ENCODE results near the gene PCSK5. TPM values are rescaled to one million over a fixed set of nuclear protein-coding genes. Genes with fewer than 3 reads are reported as not detected.

Gene PCSK5
- total RNA-seq, 6 experiments from 2014 or later = 1.4 to 5.8 (median 3.5) TPM

DNA sequence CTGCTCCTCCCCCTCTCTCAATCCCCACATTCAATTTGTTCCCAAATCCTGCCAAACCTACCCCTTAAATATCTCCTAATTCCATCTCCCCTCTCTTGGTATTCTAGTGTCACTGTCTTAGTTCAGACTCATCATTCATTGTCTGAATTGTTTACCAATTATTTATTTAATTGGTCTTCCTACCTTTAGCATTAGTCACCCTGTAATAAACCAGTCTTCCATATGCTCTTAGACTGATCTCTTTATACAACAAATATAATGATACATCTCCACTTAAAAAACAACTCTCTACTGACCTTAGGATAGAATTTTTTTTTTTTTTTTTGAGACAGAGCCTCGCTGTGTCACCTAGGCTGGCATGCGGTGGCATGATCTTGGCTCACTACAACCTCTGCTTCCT lies 452.4 kb downstream of the PCSK5 start:
- Histone ChIP-seq H3K9me3 (no peaks in the 10 kb centered on the region), H3K27ac (no peak overlapping the region), H3K4me1 (peaks cover 0 to 4% (median 0%) of the 10 kb centered on the region in 4 donors), H3K4me3 (no peak overlapping the region), H3K27me3 (no peaks in the 10 kb centered on the region), H3K36me3 (no peaks in the 10 kb centered on the region)
- DNase-seq (no peak), ATAC-seq (no peak)
- intact Hi-C loops (cut with DNase I) = no loop called here
- no CpG with 5 or more reads among the region's 2 CpGs for WGBS (ENCODE audit: insufficient coverage, low coverage, low lambda C conversion rate, missing lambda C conversion rate)
- TF ChIP-seq POLR2A (IDR thresholded peaks at IDR 0.05) = no peak
- TF ChIP-seq, protein P1, sequence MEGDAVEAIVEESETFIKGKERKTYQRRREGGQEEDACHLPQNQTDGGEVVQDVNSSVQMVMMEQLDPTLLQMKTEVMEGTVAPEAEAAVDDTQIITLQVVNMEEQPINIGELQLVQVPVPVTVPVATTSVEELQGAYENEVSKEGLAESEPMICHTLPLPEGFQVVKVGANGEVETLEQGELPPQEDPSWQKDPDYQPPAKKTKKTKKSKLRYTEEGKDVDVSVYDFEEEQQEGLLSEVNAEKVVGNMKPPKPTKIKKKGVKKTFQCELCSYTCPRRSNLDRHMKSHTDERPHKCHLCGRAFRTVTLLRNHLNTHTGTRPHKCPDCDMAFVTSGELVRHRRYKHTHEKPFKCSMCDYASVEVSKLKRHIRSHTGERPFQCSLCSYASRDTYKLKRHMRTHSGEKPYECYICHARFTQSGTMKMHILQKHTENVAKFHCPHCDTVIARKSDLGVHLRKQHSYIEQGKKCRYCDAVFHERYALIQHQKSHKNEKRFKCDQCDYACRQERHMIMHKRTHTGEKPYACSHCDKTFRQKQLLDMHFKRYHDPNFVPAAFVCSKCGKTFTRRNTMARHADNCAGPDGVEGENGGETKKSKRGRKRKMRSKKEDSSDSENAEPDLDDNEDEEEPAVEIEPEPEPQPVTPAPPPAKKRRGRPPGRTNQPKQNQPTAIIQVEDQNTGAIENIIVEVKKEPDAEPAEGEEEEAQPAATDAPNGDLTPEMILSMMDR (IDR thresholded peaks at IDR 0.05) = no peak

DNA sequence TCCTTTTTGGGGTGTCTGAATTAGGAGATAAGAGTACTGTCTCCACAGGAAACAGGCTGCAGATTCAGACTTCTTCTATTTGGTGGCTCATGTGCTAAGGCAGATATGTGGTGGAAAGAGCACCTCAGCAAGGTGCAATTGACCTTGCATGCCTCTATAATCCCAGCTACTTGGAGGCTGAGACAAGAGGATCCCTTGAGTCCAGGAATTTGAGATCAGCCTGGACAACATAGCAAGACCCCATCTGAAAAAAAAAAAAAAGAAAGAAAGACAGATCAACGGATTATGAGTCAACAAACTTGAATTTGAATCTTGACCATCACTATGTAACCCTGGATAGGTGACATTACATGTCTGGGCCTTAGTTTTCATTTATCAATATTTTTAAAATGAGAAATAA lies 459.4 kb downstream of the PCSK5 start:
- H3K4me3 ChIP-seq = no peak overlapping the region
- H3K27ac ChIP-seq = no peak overlapping the region
- no peaks in the 10 kb centered on the region for H3K27me3 ChIP-seq
- no peak for DNase-seq
- no peak for ATAC-seq
- no peaks in the 10 kb centered on the region for H3K36me3 ChIP-seq
- TF ChIP-seq, protein P1 (IDR thresholded peaks at IDR 0.05) = no peak
- TF ChIP-seq POLR2A (IDR thresholded peaks at IDR 0.05) = no peak
- H3K4me1 ChIP-seq = peaks cover 0 to 1% (median 0%) of the 10 kb centered on the region in 4 donors
- intact Hi-C loops (cut with DNase I) = no loop called here
- 58% methylated on average over 1 of the region's 1 CpG for whole genome bisulfite sequencing (ENCODE audit: insufficient coverage, low coverage, low lambda C conversion rate, missing lambda C conversion rate)
- no peaks in the 10 kb centered on the region for H3K9me3 ChIP-seq

DNA sequence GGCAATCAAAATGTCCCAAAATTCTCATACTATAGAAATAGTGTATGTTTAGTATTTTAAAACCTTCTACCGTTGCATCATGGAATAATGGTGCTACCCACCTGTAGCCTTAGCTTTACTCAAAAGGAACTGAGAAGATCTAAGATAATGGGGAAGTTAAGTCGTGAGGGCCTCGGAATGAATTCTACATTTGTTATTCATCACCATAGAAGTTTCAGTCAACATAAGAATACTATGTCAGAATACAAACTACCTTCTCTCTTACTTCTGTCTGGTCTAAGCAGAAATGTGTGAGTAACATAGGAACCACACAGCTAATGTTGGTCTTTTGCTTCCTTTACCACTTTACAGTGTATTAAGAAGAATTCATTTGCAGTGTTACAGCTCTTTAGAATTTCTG lies 460.5 kb downstream of the PCSK5 start:
- WGBS (ENCODE audit: insufficient coverage, low coverage, low lambda C conversion rate, missing lambda C conversion rate) = 50% methylated on average over 3 of the region's 3 CpGs
- Histone ChIP-seq H3K4me1 (no peaks in the 10 kb centered on the region), H3K9me3 (no peaks in the 10 kb centered on the region), H3K4me3 (no peak overlapping the region), H3K27me3 (no peaks in the 10 kb centered on the region), H3K36me3 (no peaks in the 10 kb centered on the region), H3K27ac (no peak overlapping the region)
- intact Hi-C loops (cut with DNase I) = no loop called here
- no peak for DNase-seq
- TF ChIP-seq POLR2A (IDR thresholded peaks at IDR 0.05) = no peak
- TF ChIP-seq, protein P1 (IDR thresholded peaks at IDR 0.05) = no peak
- no peak for ATAC-seq

DNA sequence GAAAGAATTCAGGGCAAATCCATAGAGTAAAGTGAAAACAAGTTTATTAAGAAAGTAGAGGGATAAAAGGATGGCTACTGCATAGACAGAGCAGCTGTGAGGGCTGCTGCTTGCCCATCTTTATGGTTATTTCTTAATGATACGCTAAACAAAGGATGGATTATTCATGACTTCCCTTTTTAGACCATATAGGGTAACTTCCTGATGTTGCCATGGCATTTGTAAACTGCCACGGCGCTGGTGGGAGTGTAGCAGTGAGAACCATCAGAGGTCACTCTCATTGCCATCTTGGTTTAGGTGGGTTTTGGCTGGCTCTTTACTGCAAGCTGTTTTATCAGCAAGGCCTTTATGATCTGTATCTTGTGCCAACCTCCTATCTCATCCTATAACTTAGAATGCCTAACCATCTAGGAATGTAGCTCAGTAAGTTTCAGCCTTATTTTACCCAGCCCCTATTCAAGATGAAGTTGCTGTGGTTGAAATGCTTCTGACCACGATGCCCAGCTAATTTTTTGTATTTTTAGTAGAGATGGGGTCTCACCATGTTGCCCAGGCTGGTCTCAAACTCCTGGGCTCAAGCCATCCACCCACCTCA lies 461.6 kb downstream of the PCSK5 start:
- Histone ChIP-seq H3K36me3 (no peaks in the 10 kb centered on the region), H3K4me1 (no peaks in the 10 kb centered on the region), H3K27me3 (no peaks in the 10 kb centered on the region), H3K4me3 (no peak overlapping the region), H3K27ac (no peak overlapping the region), H3K9me3 (no peaks in the 10 kb centered on the region)
- TF ChIP-seq, protein P1 (IDR thresholded peaks at IDR 0.05) = no peak
- TF ChIP-seq POLR2A (IDR thresholded peaks at IDR 0.05) = no peak
- DNase-seq (no peak), ATAC-seq (no peak)
- 48% methylated on average over 2 of the region's 4 CpGs for WGBS (ENCODE audit: insufficient coverage, low coverage, low lambda C conversion rate, missing lambda C conversion rate)
- intact Hi-C loops (cut with DNase I) = no loop called here

DNA sequence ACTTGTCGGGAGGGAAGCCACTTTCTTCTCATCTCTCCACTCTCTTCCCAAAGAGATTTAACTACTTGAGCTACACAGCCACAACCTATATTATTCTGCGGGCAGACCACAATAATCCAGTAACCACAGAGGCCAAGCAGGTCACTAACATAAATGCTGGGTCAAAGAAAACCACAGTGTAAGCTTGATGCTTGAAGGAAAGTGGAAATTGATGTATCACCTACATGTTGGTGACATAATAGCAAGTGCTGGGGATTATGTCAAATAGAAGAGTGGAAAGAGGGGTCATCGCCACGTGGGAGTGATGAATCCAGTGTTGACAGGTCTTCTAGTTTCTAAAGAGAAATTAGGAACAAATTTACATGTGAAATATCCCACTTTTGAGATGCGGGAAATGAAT lies 462.8 kb downstream of the PCSK5 start:
- ATAC-seq (no peak), DNase-seq (no peak)
- H3K27ac ChIP-seq = no peak overlapping the region
- TF ChIP-seq POLR2A (IDR thresholded peaks at IDR 0.05) = no peak
- TF ChIP-seq, protein P1 (IDR thresholded peaks at IDR 0.05) = no peak
- H3K4me3 ChIP-seq = no peak overlapping the region
- H3K36me3 ChIP-seq = no peaks in the 10 kb centered on the region
- intact Hi-C loops (cut with DNase I) = no loop called here
- no peaks in the 10 kb centered on the region for H3K9me3 ChIP-seq
- 48% methylated on average over 5 of the region's 5 CpGs for WGBS (ENCODE audit: insufficient coverage, low coverage, low lambda C conversion rate, missing lambda C conversion rate)
- no peaks in the 10 kb centered on the region for H3K4me1 ChIP-seq
- H3K27me3 ChIP-seq = no peaks in the 10 kb centered on the region

Measured in right lobe of liver (tissue), 6 donors.